GM21526 (cell line): ENCODE results near the gene ARPC1B.
"Not testable (repeated sequence)": the region's sequence is repeated elsewhere in the genome, so short reads cannot be mapped to it uniquely, and the experiment has no call there.

Experiments
- ATAC-seq: cut with Tn5 transposase; IDR thresholded peaks from one replicate; pipeline ENCODE4 v1.9.1; 2021; ENCODE audit warnings: moderate library complexity; ENCODE audit not compliant: unreplicated experiment, low FRiP score

ARPC1B gene

GRCh38 chr7:99366646-99367045 is 7.9 kb upstream of the ARPC1B start:
- ATAC-seq = no peak

- no peak for ATAC-seq
Measured at GRCh38 chr7:99368750-99369389, 5.7 kb upstream of the ARPC1B start.

- ATAC-seq = no peak
Measured at GRCh38 chr7:99369767-99370391, 4.7 kb upstream of the ARPC1B start.

- ATAC-seq = no peak
Measured at GRCh38 chr7:99371376-99371920, 3.1 kb upstream of the ARPC1B start.

GRCh38 chr7:99372275-99373090 is 2.0 kb upstream of the ARPC1B start:
- no peak for ATAC-seq

GRCh38 chr7:99373091-99374066 is 1.2 kb upstream of the ARPC1B start:
- peak; percentile 4 for ATAC-seq

GRCh38 chr7:99375070-99375807 is 709 bp downstream of the ARPC1B start:
- peak; percentile 40 for ATAC-seq

GRCh38 chr7:99379043-99379577 is 4.6 kb downstream of the ARPC1B start:
- ATAC-seq = no peak

- not testable (repeated sequence) for ATAC-seq
Measured at GRCh38 chr7:99379693-99380031, 5.1 kb downstream of the ARPC1B start.

- ATAC-seq = peak; percentile 43
Measured at GRCh38 chr7:99380032-99380822, 5.7 kb downstream of the ARPC1B start.

GRCh38 chr7:99380823-99381663 is 6.5 kb downstream of the ARPC1B start:
- peak; percentile 65 for ATAC-seq

GRCh38 chr7:99381664-99382075 is 7.1 kb downstream of the ARPC1B start:
- no peak for ATAC-seq

GRCh38 chr7:99383203-99383602 is 8.7 kb downstream of the ARPC1B start:
- ATAC-seq = no peak

GRCh38 chr7:99383791-99384370 is 9.4 kb downstream of the ARPC1B start:
- no peak for ATAC-seq

- no peak for ATAC-seq
Measured at GRCh38 chr7:99384523-99384922, 10.0 kb downstream of the ARPC1B start.

GRCh38 chr7:99385564-99385963 is 11.0 kb downstream of the ARPC1B start:
- no peak for ATAC-seq

GRCh38 chr7:99386584-99387238 is 12.2 kb downstream of the ARPC1B start:
- ATAC-seq = no peak
